Rectal smooth muscle tissue (tissue), 1 donor: ENCODE measurements around the gene NSUN5.
"Not testable (repeated sequence)": the region's sequence is repeated elsewhere in the genome, so short reads cannot be mapped to it uniquely, and the experiment has no call there.

Source experiments
- H3K27ac ChIP-seq: one replicate; pipeline ENCODE4 v1.7.0; 2013; ENCODE audit warnings: low read depth, low read length, inconsistent platforms
- H3K27me3 ChIP-seq: one replicate; pipeline ENCODE4 v1.7.0; 2013; ENCODE audit warnings: low read length; ENCODE audit not compliant: control insufficient read depth, insufficient read depth
- H3K36me3 ChIP-seq: one replicate; pipeline ENCODE4 v1.7.0; 2013; ENCODE audit warnings: low read length; ENCODE audit not compliant: control insufficient read depth, insufficient read depth
- H3K4me1 ChIP-seq: one replicate; pipeline ENCODE4 v1.7.0; 2013; ENCODE audit warnings: low read length; ENCODE audit not compliant: control insufficient read depth, insufficient read depth
- H3K4me3 ChIP-seq: one replicate; pipeline ENCODE4 v1.7.0; 2013; ENCODE audit warnings: low read length
- H3K9ac ChIP-seq: one replicate; pipeline ENCODE4 v1.7.0; 2013; ENCODE audit warnings: low read length

The NSUN5 gene

DNA sequence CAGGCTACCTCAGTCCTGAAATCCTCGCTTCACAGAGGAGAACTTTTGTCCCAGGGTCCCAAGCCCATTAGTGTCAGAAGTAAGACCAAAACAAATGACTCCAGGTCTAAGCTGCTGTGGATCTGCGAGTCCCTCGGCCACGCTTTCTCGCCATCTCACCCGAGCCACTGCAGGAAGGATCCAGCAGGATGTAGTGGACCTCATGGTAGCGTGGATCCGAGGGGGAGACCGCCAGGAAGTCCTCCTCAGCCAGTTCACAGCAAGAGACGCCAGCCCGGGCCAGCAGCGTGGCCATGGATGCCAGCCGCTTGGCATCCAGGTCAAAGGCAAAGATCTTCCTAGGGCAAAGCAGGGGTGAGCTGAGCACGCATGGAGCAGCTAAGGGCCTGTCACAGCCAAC lies 4.6 kb downstream of the NSUN5 start:
- H3K4me3 ChIP-seq, result no peak overlapping the region

DNA sequence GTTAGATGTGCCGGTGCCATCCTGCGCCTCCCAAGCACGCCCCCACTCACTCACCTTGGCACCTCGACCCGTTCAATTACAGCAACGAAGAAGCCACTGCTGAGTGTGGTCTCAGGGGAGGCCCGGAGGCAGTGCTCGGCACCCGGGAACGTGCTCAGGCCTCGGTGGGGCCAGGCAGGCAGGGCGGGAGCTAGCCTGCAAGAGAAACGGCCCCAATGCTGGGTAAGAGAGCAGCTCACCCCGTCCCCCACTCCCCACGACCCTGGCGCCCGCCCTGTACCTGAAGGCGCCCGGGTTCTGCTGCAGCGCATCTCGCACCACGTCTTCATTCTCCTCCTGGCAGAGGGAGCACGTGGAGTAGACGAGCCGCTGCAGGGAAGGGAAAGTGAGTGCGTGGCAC lies 5.1 kb downstream of the NSUN5 start:
- H3K9ac ChIP-seq, result no peak overlapping the region
- no peak overlapping the region for H3K4me3 ChIP-seq
- peaks cover 4% of the 10 kb centered on the region for H3K4me1 ChIP-seq
- no peaks in the 10 kb centered on the region for H3K27me3 ChIP-seq
- peaks cover 12% of the 10 kb centered on the region for H3K36me3 ChIP-seq
- no peak overlapping the region for H3K27ac ChIP-seq

More for the DNA sequence above, 4.6 kb downstream of the NSUN5 start:
- H3K4me1 ChIP-seq, result peaks cover 4% of the 10 kb centered on the region
- no peak overlapping the region for H3K27ac ChIP-seq
- no peak overlapping the region for H3K9ac ChIP-seq
- H3K36me3 ChIP-seq, result peaks cover 12% of the 10 kb centered on the region
- no peaks in the 10 kb centered on the region for H3K27me3 ChIP-seq

DNA sequence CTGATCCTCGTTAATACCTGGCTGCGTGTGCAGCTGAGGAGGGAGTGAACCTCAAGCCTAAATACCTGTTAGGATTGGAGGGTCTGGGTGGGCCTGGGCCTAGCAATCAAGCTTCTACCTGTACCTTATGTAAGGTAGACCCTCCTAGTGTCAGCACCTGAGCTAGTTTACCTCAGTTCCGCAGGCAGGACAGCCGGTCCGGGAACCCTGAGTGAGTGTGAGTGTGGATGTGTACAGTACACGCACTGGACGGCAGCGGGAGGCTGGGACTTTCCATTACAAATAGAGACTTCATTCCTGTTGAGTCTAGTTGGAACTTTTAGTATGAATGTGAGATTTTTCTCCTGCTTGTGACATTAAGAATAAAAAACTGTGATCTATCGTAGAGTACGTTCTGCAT lies 5.8 kb downstream of the NSUN5 start:
- H3K9ac ChIP-seq, H3K4me1 ChIP-seq, H3K27ac ChIP-seq, H3K4me3 ChIP-seq, H3K27me3 ChIP-seq: not testable (repeated sequence)
- H3K36me3 ChIP-seq, result peaks cover 12% of the 10 kb centered on the region

DNA sequence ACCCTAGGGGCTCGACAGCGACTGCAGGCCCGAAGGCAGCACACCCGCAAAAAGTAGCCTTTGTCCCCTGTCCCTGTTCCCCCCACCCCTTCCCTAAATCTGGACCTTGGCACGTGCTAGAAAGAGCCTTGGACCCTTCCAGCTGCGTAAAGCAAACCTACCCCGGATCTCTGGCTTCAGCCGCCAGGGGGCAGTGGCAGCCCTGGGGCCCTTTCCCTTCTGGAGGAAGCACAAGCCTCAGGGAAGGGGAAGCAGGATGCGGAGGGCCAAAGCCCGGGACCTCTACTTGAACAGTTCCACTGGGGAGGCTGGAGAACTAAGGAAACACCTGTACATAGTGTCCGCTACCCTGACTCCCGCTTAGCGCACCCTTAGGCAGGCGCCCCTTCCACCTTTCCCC lies 7.5 kb downstream of the NSUN5 start:
- not testable (repeated sequence) for H3K27me3 ChIP-seq, H3K9ac ChIP-seq, H3K4me3 ChIP-seq, H3K27ac ChIP-seq, H3K4me1 ChIP-seq
- peaks cover 12% of the 10 kb centered on the region for H3K36me3 ChIP-seq

DNA sequence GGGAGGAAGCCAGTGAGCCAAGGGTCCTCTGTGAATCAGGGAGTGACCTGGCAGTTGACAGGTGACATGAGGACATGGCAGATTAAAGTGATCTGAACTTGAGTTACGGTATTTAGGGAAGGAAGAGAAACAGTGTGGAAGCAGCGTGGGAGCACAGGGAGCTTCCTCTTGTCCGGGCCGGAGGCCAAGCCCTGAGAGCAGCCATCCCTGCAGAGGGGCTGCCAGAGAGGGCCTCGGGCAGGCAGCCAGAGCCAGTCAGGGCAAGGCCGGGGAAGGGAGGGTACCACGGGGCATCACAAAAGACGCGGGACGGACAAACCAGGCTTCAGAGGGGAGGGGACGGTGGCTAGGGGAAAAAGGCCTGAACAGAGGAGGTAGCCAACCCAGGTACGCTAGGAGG lies 8.8 kb downstream of the NSUN5 start:
- H3K9ac ChIP-seq, H3K27me3 ChIP-seq, H3K27ac ChIP-seq, H3K4me3 ChIP-seq, H3K36me3 ChIP-seq, H3K4me1 ChIP-seq: not testable (repeated sequence)

DNA sequence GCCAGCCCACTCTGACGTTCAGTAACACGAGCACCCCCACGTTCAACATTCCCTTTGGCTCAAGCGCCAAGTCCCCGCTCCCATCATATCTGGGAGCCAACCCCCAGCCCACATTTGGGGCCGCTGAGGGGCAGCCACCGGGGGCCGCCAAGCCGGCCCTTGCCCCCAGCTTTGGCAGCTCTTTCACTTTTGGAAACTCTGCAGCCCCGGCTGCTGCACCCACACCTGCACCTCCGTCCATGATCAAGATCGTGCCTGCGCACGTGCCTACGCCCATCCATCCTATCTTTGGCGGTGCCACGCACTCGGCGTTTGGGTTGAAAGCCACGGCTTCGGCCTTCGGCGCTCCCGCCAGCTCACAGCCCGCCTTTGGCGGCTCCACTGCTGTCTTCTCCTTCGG lies 10.9 kb downstream of the NSUN5 start:
- H3K36me3 ChIP-seq, H3K9ac ChIP-seq, H3K4me1 ChIP-seq, H3K27me3 ChIP-seq, H3K27ac ChIP-seq, H3K4me3 ChIP-seq: not testable (repeated sequence)

DNA sequence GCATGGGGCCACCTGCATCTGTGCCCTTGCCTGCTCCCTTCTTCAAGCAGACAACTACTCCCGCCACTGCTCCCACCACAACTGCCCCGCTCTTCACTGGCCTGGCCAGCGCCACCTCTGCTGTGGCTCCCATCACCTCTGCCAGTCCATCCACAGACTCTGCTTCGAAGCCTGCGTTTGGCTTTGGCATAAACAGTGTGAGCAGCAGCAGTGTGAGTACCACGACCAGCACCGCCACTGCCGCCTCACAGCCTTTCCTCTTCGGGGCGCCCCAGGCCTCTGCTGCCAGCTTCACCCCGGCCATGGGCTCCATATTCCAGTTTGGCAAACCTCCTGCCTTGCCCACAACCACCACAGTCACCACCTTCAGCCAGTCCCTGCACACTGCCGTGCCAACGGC lies 11.4 kb downstream of the NSUN5 start:
- not testable (repeated sequence) for H3K36me3 ChIP-seq, H3K27me3 ChIP-seq

DNA sequence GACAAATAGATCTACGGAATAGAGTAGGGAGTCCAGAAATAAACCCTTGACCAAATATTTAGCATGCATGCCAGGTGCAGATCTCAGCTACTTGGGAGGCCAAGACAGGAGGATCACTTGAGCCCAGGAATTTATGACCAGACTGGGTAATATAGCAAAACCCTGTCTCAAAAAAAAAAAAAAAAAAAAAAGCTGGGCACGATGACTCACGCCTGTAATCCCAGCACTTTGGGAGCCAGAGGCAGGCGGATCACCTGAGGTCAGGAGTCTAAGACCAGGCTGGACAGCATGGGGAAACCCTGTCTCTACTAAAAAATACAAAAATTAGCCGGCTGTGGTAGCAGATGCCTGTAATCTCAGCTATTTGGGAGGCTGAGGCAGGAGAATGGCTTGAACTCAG lies 31.4 kb downstream of the NSUN5 start:
- not testable (repeated sequence) for H3K9ac ChIP-seq, H3K36me3 ChIP-seq, H3K4me3 ChIP-seq, H3K4me1 ChIP-seq, H3K27ac ChIP-seq, H3K27me3 ChIP-seq

More for the DNA sequence above, 11.4 kb downstream of the NSUN5 start:
- not testable (repeated sequence) for H3K4me1 ChIP-seq, H3K27ac ChIP-seq, H3K4me3 ChIP-seq, H3K9ac ChIP-seq

DNA sequence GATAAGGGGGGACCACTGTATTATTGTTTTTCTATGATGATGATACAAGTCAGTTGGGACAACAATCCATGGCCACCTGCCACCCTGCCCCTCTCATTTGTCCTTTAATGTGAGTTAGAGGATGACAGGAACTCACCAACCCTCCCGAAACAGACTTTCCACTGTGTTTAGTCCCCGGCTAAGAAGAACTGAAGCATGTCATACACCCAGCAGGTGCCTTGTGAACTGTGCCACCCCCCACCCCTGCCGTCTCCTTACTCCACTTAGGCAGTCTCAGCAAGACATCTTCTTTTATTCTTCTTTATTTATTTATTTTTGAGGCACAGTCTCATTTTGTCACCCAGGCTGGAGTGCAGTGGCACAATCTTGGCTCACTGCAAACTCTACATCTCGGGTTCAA lies 40.8 kb downstream of the NSUN5 start:
- H3K4me3 ChIP-seq, H3K27me3 ChIP-seq, H3K27ac ChIP-seq, H3K4me1 ChIP-seq, H3K36me3 ChIP-seq, H3K9ac ChIP-seq: not testable (repeated sequence)

DNA sequence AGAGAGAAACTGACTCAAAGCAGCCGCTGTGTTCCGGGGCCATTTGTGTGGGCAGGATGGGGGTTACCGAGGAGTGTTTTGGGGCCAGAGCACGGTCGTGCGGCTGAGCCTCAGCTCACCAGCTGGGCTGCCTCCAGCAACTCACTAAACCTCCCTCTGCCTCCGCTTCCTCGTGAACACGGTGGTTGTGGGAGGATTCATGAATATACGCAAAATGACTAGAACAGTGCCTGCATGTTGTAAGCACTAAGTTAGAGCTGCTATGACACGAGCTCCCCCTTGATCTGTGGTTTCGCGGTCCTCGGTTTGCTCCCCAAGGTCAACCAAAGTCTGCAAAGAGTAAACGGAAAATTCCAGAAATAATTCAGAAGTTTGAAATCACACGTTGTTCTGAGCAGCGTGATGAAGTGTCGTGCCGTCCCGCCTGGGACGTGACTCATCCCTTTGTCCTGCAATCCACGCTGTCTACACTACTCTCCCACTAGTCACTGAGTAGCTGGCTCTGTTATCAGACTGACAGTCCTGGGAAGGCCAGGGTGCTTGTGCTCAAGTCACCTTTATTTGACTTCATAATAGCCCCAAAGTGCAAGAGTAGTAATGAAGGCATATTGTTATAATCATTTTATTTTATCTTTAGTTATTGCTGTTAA lies 41.8 kb downstream of the NSUN5 start:
- H3K27ac ChIP-seq, H3K27me3 ChIP-seq, H3K36me3 ChIP-seq, H3K4me3 ChIP-seq, H3K4me1 ChIP-seq, H3K9ac ChIP-seq: not testable (repeated sequence)

DNA sequence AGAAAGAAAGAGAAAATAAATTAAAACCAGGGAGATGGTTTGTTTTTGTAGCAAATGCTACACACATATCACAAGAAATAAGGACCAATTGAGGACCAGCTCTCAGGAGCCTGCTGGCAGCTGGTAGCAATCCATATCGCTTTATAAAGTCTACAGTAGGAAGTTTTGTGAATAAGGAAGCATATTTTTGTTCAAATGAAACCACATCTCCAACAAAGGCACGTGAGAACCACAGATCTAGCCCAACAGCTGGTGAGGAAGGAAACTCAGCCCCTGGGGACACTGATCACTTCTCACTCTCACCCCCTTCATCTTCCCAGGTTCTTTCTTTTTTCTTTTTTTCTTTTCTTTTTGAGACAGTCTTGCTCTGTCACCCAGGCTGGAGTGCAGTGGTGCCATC lies 46.2 kb downstream of the NSUN5 start:
- H3K36me3 ChIP-seq, H3K4me3 ChIP-seq, H3K4me1 ChIP-seq, H3K9ac ChIP-seq, H3K27ac ChIP-seq, H3K27me3 ChIP-seq: not testable (repeated sequence)
